Measurements from ENCODE around the gene RRM2.

Gene RRM2

DNA sequence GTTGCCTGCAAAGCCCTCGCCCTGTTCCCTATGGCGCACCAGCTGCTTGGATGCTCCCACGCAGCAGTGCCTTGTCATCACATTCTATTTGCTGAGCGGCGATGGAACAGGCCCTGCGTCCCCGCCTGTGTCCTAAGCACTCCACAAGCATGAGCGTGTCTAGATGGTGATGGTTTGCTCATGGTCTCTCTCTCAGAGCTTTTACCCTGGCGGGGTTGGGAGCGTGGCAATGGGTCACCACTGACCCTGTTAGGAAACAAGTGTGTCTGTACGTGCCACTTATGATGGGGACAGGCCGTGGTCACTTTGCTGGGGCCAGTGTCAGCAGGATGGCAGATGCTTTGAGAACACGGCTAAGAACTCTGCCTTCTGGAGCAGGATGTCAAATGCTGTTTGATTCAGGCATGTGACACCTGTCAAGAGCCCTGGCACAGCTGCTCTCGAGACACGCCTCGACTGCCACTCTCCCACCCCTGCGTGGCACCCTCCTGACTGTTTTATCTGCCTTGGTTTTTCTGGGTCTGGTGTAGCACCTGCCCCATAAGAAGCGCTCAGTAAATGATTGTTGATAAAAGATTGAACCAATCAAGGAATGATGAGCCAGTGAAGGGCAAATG, 44.2 kb downstream of the RRM2 start:
- no peak overlapping the region for H3K27ac ChIP-seq
- TF ChIP-seq, protein P1, sequence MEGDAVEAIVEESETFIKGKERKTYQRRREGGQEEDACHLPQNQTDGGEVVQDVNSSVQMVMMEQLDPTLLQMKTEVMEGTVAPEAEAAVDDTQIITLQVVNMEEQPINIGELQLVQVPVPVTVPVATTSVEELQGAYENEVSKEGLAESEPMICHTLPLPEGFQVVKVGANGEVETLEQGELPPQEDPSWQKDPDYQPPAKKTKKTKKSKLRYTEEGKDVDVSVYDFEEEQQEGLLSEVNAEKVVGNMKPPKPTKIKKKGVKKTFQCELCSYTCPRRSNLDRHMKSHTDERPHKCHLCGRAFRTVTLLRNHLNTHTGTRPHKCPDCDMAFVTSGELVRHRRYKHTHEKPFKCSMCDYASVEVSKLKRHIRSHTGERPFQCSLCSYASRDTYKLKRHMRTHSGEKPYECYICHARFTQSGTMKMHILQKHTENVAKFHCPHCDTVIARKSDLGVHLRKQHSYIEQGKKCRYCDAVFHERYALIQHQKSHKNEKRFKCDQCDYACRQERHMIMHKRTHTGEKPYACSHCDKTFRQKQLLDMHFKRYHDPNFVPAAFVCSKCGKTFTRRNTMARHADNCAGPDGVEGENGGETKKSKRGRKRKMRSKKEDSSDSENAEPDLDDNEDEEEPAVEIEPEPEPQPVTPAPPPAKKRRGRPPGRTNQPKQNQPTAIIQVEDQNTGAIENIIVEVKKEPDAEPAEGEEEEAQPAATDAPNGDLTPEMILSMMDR (conservative IDR thresholded peaks at IDR 0.05) = no peak
- no peak for TF ChIP-seq ZFX (IDR thresholded peaks at IDR 0.05)

DNA sequence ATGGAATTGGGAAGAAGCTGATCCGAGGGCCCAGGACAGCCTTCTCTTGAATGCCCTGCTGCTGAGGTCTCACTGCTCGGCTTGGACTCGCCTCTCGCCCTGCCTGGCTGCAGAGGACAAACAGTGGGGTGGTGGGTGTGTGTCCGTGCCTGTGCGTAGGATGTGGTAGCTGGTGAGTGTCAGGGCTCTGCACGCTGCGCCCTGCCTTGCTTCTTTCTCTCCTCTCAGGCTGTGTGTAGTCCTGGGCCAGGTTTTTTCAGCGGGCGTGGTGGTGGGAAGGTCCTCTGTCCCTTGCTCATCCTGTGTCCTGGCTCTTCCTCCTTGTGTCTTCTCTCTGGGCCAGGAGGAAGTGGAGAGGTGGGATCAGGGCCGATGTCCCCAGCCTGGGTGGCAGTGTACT, 44.8 kb downstream of the RRM2 start:
- TF ChIP-seq, protein P1 (conservative IDR thresholded peaks at IDR 0.05) = no peak
- no peak overlapping the region for H3K27ac ChIP-seq

DNA sequence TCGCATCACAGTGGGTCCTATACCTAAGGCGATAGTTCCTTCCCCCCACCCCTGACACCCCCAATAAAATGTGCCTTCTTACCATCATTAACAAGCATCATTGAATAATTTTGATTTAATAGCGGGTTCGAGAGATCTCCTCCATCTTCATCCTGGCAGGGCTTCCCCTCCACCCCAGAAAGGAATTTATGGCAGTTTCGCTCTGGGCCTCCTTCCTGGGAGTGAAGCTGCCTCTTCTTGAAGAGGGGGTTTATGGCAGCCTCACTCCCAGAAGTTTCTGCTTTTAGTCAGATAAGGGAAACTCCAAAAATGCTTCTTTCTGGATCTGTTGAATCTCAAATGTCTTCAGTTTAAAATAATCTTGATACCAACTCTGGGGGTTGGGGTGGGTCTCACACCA, 45.7 kb downstream of the RRM2 start:
- TF ChIP-seq, protein P1 (conservative IDR thresholded peaks at IDR 0.05) = no peak
- no peak for TF ChIP-seq ZFX (IDR thresholded peaks at IDR 0.05)
- no peak overlapping the region for H3K27ac ChIP-seq

DNA sequence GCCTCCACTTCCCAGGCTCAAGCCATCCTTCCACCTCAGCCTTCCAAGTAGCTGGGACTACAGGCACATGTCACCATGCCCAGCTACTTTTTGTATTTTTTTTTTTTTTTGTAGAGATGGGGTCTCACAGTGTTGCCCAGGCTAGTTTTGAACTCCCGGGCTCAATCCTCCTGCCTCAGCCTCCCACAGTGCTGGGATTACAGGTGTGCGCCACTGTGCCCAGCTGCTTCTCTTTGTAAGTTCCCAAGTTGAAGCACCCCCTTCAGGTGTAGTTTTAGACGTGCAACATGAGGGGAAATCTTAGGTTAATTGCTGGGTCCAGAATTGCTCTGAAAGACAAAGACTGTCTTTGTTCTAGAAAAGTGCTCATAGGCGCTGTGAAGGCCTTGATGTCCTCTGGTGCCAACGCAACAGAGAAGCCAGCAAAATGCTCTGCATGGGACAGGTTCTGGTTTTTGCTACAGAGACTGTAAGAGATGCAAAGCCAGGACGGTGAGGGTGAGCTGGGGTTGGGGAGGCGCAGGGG, 46.6 kb downstream of the RRM2 start:
- TF ChIP-seq, protein P1 (conservative IDR thresholded peaks at IDR 0.05) = no peak
- no peak for TF ChIP-seq ZFX (IDR thresholded peaks at IDR 0.05)
- H3K27ac ChIP-seq = no peak overlapping the region

DNA sequence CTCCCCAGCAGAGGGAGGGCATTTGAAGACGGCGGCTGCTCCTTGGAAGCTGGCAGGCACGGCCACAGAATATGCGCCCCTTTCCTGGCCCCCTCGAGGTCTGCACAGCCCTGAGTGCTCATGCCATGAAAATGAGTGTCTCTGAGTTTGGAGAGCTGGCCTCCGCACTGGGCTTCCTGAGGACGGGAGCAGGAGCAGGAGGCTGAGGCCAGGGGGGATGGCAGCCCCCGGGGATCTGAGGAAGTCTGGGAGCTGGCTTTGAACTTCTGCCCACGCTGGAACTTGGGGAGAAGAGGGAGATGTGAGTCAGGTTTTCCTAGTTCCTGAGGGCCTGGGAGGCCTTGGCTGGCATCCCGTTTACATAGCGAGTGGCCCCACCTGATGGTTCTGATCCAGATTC, 47.0 kb downstream of the RRM2 start:
- TF ChIP-seq, protein P1 (conservative IDR thresholded peaks at IDR 0.05) = no peak
- H3K27ac ChIP-seq = no peak overlapping the region

DNA sequence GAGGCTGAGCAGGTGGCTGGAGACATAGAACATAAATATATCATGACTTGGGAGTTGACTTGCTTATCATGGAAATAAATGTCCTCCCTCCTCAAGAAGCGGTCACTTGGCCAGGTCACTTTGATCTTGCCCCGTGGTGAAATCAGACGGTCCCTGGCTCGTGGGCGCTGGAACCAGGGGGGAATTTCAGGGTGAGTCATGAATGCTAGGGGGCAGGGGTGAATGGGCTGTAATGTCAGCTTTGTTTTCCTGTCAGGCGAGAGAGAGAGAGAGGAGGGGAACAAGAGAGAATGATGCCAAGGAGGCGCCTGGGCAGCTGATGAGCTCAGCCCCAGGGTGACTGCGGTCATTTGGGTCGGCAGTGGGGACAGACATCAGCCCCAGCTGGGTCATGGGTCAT, 47.7 kb downstream of the RRM2 start:
- TF ChIP-seq ZFX (IDR thresholded peaks at IDR 0.05) = no peak
- TF ChIP-seq, protein P1 (conservative IDR thresholded peaks at IDR 0.05) = no peak
- H3K27ac ChIP-seq = no peak overlapping the region

DNA sequence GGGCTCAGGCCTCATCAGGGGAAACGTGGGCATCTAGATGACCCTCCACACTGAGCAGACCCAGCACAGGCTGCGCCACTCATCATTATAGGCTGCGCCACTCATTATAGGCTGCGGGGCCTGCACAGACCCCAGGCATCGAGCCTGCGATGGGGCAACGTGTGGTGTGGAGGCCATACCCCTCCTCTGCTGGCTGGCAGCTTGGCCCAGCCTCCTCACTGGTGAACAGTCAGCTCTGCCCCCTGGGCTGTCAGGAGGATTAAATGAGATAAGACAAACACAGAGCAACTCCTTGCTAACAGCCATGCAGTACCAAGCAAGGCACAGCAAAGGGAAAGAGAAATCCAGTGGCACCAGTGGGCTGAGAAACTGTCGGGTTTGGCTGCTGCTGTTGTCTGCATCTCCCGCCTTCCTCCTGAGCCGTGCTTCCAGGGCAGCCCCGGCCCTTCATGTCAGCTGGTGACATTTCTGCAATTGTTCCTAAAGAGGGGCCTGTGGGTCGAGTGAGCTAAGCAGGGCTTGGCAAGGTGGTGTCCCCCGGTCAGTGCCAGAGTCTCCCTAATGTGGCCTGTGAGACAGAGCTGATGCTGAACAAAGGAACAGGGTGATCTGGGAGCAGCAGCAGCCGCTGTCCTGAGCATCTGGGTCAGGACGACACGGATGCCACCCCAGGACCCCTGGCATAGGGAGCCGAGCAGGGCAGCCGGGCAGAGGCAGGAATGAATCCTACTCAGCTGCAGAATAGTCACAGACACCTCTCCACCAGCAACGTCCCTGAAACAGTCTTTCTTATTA, 48.7 kb downstream of the RRM2 start:
- no peak overlapping the region for H3K27ac ChIP-seq
- TF ChIP-seq, protein P1 (conservative IDR thresholded peaks at IDR 0.05) = no peak
- no peak for TF ChIP-seq ZFX (IDR thresholded peaks at IDR 0.05)

Data from C4-2B (cell line).